GM21367 (cell line): ENCODE results near the gene TTC38.

Experiments used
- ATAC-seq: cut with Tn5 transposase; IDR thresholded peaks from one replicate; pipeline ENCODE4 v1.9.1; 2021; ENCODE audit not compliant: unreplicated experiment

TTC38 gene

DNA sequence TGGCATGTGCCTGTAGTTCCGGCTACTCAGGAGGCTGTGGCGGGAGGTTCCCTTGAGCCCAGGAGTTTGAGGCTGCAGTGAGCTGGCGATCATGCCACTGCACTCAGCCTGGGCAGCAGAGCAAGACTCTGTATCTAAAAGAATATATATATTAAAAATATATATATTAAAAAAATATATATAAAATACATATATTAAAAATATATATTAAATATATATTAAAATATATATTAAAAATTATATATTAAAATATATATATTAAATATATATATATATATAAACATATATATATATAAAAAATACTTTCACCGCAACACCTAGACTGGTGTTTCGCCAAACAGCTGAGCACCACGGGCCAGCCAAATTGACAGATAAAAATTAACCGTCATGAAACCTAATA lies 8.8 kb downstream of the TTC38 start:
- no peak for ATAC-seq

DNA sequence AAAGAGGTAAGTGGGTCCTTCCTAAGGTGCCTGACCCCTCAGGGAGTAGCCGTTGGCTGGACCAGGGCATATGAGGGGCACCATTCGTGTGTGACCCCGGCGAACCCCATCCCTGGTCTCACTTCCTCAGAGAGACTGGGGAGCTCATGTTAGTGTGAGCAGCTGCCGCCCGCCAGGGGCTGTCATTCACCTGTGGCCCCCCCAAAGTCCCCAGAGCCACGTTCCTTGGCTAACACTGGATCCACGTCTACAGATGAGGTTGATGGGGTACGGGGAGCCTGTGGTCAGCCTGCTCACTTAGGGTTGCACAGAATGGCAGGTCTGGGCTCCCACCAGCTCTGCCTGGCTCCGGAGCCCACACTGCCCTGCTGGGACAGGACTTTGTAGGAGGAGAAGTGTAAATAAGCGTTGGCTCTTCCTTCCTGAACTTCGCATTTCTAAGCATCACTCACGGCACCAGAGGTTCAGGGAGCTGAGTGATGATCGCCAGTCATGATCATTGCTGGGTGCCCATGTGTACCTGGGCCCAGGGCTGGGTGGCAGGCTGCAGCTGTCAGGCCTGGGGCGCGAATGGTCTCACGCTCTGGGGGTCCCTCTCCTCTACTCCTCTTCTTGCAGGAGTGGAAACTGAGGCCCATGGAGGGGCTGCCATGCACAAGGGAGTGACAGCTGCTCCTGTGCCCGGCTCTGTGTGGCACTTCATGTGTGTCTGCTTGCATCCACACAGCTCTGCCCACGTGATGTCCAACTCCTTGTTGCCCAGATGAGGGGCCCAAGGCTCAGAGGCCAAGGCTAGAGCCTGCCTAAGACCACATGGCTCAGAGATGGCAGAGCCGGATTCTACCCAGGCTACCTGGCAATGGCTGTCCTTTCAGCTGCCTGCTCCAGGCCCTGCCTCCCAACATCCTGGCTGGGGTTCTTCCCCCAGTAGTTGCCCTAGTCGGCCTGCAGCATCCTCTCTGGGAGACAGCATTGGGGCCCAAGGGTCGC lies 11.1 kb downstream of the TTC38 start:
- no peak for ATAC-seq

GRCh38 chr22:46280063-46280817 lies 12.4 kb downstream of the TTC38 start:
- no peak for ATAC-seq

DNA sequence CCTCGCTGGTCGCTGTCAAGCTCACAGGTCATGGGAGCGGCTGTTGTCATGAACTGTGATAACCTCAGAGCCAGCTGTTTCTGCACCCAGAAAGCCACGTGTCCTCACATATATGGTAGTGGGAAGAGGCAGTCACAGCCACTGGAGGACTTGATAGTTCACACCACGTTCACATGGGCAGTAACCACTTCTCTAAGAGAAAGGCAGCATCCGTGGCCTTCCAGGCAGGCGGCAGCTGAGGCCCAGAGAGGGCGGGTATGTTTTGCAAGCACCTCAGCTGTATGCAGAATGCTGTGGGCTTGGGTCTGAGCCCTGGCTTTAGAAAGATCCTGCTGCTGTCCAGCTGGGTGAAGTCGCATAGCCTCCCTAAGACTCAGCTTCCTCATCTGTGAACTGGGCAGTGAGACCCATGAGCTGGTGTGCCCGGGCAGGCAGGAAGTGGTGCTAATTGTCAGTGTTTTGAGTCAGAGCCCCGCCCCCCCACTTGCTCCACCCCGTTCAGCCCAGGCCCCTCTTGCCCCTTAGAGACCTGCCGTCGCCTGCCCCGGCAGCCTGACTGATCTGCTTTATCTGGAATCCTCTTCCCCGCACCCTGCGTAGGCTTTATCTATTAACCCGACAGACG lies 13.3 kb downstream of the TTC38 start:
- ATAC-seq, result no peak

DNA sequence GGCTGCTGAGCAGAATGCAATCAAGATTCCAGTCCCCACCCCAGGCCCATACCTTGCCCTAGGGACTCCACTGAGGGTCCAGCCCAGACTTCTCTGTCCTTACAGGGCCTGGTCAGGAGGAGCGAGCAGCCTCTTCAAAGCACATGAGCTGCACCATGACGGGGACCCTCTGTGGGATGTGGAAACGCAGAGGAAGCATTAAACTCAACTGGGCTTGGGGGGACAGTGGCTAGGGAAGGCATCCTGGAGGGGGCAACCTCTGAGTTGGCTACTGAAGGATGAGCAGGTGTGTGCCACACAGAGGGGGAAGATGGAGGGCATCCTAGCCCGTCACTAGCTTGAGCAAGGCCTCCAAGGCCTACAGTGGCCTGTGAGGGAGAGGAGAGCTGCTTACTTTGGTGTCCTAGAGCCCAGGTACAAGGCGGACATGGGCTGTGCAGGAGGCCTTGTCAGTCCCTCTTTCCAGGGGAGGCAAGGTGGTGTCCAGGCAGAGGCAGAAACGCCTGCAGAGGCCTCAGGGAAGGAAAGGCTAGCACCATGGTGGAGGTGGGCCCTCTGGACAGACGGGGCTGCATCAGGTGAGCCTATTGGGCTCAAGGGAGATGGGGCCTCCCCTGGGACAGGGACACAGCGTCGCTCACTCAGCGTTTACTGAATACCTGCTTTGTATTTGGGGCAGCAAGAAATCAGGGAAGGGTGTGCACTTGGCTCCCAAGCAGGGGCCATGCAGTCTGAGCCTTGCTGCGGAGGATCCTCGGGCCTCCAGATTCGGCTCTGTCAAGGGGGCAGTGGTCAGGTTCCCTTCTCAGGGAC lies 14.3 kb downstream of the TTC38 start:
- no peak for ATAC-seq

GRCh38 chr22:46286006-46286405 lies 18.2 kb downstream of the TTC38 start:
- ATAC-seq, result no peak

DNA sequence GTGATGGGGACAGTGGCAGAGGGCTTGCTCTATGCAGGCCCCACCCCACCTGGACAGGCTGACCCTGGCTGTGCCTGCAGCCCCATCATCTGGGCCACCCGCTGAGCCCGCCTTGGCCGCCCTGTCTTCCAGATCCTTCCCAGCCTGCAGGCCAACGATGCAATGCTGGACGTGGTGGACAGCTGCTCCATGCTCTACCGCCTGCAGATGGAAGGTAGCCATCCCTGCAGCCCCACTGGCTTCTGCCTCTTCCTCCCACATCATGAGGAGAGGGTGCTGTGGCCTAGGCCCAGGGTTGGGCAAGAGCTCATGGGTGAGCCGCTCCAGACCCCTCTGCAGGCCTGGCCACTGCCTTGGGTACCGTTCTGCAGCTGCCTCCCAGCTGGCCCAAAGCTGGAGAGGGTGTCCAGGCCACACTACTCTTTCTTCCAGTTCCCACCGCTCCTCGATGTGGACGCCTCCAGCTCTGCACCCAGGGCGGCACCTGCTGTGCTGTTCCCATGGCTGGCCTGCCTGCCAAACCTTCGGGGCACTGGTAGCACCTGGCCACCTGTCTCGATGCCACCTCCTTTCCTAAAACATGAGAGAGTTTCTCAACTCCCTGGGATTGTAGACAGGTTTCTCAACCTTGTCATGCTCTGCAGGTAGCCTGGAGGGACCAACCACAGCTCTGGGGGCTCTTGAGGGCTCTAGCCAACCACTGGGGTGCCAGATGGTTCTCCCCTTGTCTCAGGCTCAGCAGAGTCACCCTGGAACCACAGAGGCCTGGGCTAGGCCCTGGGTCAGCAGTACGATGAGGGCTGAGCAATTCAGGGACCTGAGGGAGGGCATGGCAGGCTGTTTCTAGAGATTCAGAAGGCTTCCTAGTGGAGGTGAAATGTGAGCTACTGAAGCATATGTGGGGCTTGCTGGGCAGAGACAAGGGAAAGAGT lies 19.4 kb downstream of the TTC38 start:
- no peak for ATAC-seq

GRCh38 chr22:46287873-46288751 lies 20.3 kb downstream of the TTC38 start:
- ATAC-seq, result no peak

DNA sequence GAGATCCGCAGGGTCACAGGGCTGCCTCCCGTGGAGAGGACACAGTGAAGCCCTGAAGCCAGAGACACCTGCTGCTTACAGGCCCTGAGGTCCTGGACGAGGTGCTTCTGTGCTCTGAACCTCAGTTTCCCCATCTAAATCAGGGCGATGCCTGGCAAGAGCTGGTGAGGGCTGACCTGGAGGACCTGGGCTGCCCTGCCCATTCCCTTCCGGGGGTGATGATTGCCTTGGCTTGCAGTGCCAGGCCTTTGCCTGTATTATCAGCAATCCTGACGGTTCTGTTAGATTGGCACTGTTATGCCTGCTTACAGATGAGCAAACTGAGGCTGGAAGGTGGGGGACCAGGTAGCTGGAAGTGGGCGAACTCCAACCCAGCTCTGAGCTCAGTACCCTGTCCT lies 21.0 kb downstream of the TTC38 start:
- no peak for ATAC-seq

GRCh38 chr22:46289244-46289891 lies 21.6 kb downstream of the TTC38 start:
- ATAC-seq, result no peak

GRCh38 chr22:46290121-46290842 lies 22.5 kb downstream of the TTC38 start:
- ATAC-seq, result no peak

DNA sequence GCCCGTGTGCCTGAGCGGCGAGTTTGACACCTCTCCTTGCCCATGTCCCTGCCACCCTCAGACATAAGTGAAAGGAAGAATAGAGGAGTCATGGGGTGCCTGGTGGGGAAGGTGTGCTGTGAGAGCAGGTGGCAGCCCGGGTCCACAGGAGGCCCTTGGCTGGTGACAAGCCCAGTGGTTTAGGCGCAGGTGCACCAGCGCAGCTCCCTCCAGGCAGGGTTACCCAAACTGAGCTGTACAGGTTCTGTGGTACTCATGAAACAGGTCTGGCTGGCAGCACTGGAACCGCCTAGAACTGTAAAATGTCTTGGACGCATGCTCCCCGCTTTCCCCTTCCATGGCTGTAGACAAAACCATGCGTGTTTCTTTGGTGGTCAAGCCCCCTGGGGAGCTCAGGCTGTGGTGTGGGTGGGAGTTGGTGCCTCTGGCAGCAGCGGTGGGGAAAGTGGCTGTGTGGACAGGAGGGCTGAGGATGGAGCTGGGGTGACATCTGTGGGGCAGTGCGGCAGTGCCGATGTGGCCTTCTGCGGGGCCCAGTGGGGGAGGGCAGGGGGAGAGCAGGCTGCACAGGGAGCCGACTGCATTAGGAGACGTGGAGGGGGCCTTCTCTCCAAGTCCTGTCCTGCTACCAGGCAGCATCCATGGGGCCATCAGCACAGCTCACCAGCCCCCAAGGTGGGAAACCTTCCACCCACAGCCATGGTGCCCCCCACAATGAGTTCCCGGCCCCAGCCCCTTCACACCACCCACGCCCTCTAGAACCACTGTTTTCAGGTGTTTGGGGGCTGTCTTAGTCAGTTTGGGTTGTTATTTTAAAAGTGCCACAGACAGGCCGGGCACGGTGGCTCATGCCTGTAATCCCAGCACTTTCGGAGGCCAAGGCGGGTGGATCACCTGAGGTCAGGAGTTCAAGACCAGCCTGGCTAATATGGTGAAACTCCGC lies 23.3 kb downstream of the TTC38 start:
- ATAC-seq, result no peak

DNA sequence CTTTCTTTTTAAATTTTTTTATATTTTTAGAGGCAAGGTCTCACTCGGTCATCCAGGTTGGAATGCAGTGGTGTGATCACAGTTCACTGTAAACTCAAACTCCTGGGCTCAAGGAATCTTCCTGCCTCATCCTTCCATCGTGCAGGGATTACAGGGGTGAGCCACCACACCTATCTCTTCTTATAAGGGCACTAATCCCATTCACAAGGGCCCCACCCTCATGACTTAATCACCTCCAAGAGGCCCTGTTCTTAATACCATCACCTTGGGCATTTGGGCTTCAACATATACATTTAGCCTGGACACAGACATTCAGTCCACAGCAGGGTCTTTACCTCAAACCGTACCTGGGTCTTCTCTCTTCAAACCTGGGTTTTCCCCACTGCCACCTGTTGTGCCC lies 24.4 kb downstream of the TTC38 start:
- no peak for ATAC-seq

- no peak for ATAC-seq
Observed at GRCh38 chr22:46292732-46293131, 24.9 kb downstream of the TTC38 start.

GRCh38 chr22:46293577-46294260 lies 25.9 kb downstream of the TTC38 start:
- no peak for ATAC-seq

DNA sequence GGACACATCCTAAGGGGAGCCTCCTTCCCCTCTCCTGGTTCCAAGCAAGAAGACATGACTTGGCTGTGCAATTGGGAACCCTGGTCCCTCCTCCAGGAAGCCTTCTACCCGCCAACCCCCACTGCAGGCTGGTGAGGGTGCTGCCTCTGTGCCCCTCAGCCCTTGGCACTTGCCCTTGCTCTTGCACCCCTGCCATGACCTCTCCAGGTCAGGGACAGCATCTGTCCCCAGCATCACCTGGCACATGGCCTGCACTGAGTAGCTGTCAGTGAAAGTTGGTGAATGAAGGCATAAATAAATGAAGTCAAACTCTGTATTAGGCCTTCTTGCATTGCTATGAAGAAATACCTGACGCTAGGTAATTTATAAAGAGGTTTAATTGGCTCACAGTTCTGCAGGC lies 27.0 kb downstream of the TTC38 start:
- ATAC-seq, result no peak
